GM23338 (cell line): ENCODE data around the gene GPR142.

Experiments used
- CREB1 ChIP-seq: fragments of 250-450 bp; sonication (Bioruptor Pico); IDR thresholded peaks from 2 replicates; pipeline ENCODE4 v1.5.0; 2020; ENCODE audit warnings: low read depth, mild to moderate bottlenecking, moderate library complexity
- EZH2 ChIP-seq: fragments of 200-600 bp; sonication (generic); IDR thresholded peaks from one replicate; pipeline ENCODE4 v1.8.0; 2017; ENCODE audit warnings: antibody characterized with exemption, mild to moderate bottlenecking, low read depth; ENCODE audit not compliant: unreplicated experiment
- EZH2phosphoT487 ChIP-seq: fragments of 200-600 bp; sonication (generic); IDR thresholded peaks from one replicate; pipeline ENCODE4 v1.8.1; 2018; ENCODE audit warnings: antibody characterized with exemption; ENCODE audit not compliant: unreplicated experiment
- STAT1 ChIP-seq: IDR thresholded peaks from one replicate; pipeline ENCODE4 v1.6.1; 2016; ENCODE audit warnings: antibody characterized with exemption; ENCODE audit not compliant: unreplicated experiment
- TF ChIP-seq, protein P1 (sequence below), 2 experiments: fragments of 200-600 bp in 1 of 2; sonication (generic) in 1 of 2; conservative IDR thresholded peaks; 2 replicates each; pipeline versions ENCODE4 v1.5.1 to v1.6.1; 2016 to 2017; ENCODE audit warnings: antibody characterized with exemption in 2 of 2, low read depth in 2 of 2, mild to moderate bottlenecking in 2 of 2, moderate library complexity in 1 of 2
- TF ChIP-seq, protein P2 (sequence below): IDR thresholded peaks from 2 replicates; pipeline ENCODE4 v1.6.1; 2016; ENCODE audit warnings: antibody characterized with exemption
- TF ChIP-seq, protein P3 (sequence below): IDR thresholded peaks from one replicate; pipeline ENCODE4 v1.6.1; 2018; ENCODE audit warnings: antibody characterized with exemption; ENCODE audit not compliant: unreplicated experiment

DNA sequence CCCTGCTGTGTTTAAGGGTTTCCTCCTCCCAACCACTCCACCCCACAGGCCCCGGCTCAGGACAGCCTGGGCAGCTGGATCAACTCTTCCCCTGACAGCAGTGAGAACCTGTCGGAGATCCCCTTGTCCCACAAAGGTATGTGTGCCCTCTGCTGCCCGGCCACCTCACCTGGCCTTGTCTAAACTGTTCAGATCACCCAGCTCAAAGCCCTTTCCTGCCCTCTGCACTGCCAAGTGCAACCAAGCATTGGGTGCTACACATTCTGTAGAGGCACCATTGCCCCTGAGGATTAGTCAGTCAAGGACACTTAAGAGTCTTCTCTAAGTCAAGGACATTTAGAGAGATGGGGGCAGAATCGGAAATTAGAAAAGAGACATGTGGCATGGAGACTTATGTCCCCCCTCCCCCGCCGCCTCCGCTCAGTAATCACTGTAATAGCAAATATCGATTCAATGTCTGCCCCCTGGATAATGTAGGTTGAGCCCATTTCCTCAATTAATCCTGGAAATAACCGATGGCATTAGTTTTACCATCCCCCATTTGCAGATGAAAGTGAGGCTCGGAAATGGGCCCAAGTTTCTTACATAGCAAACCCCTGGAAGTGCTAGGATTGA, 13.8 kb upstream of the GPR142 start:
- TF ChIP-seq, protein P1, sequence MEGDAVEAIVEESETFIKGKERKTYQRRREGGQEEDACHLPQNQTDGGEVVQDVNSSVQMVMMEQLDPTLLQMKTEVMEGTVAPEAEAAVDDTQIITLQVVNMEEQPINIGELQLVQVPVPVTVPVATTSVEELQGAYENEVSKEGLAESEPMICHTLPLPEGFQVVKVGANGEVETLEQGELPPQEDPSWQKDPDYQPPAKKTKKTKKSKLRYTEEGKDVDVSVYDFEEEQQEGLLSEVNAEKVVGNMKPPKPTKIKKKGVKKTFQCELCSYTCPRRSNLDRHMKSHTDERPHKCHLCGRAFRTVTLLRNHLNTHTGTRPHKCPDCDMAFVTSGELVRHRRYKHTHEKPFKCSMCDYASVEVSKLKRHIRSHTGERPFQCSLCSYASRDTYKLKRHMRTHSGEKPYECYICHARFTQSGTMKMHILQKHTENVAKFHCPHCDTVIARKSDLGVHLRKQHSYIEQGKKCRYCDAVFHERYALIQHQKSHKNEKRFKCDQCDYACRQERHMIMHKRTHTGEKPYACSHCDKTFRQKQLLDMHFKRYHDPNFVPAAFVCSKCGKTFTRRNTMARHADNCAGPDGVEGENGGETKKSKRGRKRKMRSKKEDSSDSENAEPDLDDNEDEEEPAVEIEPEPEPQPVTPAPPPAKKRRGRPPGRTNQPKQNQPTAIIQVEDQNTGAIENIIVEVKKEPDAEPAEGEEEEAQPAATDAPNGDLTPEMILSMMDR (conservative IDR thresholded peaks at IDR 0.05; ENCODE audit: low read depth in 2 of 2) = no peak
- TF ChIP-seq EZH2 (no peak), CREB1 (CRISPR knock-in tag) (no peak), EZH2phosphoT487 (no peak), STAT1 (no peak)
- TF ChIP-seq, protein P2, sequence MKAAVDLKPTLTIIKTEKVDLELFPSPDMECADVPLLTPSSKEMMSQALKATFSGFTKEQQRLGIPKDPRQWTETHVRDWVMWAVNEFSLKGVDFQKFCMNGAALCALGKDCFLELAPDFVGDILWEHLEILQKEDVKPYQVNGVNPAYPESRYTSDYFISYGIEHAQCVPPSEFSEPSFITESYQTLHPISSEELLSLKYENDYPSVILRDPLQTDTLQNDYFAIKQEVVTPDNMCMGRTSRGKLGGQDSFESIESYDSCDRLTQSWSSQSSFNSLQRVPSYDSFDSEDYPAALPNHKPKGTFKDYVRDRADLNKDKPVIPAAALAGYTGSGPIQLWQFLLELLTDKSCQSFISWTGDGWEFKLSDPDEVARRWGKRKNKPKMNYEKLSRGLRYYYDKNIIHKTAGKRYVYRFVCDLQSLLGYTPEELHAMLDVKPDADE = no peak
- TF ChIP-seq, protein P3, sequence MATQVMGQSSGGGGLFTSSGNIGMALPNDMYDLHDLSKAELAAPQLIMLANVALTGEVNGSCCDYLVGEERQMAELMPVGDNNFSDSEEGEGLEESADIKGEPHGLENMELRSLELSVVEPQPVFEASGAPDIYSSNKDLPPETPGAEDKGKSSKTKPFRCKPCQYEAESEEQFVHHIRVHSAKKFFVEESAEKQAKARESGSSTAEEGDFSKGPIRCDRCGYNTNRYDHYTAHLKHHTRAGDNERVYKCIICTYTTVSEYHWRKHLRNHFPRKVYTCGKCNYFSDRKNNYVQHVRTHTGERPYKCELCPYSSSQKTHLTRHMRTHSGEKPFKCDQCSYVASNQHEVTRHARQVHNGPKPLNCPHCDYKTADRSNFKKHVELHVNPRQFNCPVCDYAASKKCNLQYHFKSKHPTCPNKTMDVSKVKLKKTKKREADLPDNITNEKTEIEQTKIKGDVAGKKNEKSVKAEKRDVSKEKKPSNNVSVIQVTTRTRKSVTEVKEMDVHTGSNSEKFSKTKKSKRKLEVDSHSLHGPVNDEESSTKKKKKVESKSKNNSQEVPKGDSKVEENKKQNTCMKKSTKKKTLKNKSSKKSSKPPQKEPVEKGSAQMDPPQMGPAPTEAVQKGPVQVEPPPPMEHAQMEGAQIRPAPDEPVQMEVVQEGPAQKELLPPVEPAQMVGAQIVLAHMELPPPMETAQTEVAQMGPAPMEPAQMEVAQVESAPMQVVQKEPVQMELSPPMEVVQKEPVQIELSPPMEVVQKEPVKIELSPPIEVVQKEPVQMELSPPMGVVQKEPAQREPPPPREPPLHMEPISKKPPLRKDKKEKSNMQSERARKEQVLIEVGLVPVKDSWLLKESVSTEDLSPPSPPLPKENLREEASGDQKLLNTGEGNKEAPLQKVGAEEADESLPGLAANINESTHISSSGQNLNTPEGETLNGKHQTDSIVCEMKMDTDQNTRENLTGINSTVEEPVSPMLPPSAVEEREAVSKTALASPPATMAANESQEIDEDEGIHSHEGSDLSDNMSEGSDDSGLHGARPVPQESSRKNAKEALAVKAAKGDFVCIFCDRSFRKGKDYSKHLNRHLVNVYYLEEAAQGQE = no peak
